Activated B cell treated with CpG ODN at 0.5 μM for 24 hours (primary cell): ENCODE measurements around the gene TMC6. TPM values are rescaled to one million over a fixed set of nuclear protein-coding genes. Genes with fewer than 3 reads are reported as not detected.
A peak's percentile ranks its signal among the peaks of the same experiment; 100 is the strongest.

Source experiments
- ATAC-seq: fragments of 200-7000 bp; cut with Tn5 transposase; one replicate; pipeline ENCODE4 v1.10.0; 2021; ENCODE audit warnings: low read depth, mild to moderate bottlenecking, moderate library complexity
- CTCF ChIA-PET: fragments of 350-600 bp; sonication (Branson Sonifier 250); formaldehyde crosslinking; loops from one replicate; lab custom pipeline; 2021; ENCODE audit warnings: antibody characterized with exemption; lab: Charles Lee
- POLR2A ChIA-PET: fragments of 350-600 bp; sonication (Branson Sonifier 250); formaldehyde crosslinking; loops from one replicate; lab custom pipeline; 2021; ENCODE audit warnings: antibody characterized with exemption; lab: Charles Lee
- DNase-seq: peaks from one replicate; pipeline ENCODE4 v3.0.0; 2022
- H3K27ac Mint-ChIP-seq: one replicate; pipeline ENCODE4 v1.8.0; 2020; ENCODE audit warnings: mixed read lengths
- H3K27me3 Mint-ChIP-seq: one replicate; pipeline ENCODE4 v1.8.0; 2021; ENCODE audit warnings: mixed read lengths
- H3K36me3 Mint-ChIP-seq: one replicate; pipeline ENCODE4 v1.8.0; 2021; ENCODE audit warnings: low read depth, mixed read lengths
- H3K4me1 Mint-ChIP-seq: one replicate; pipeline ENCODE4 v1.8.0; 2021; ENCODE audit warnings: mixed read lengths
- H3K4me3 Mint-ChIP-seq: one replicate; pipeline ENCODE4 v1.8.0; 2020; ENCODE audit warnings: mild to moderate bottlenecking, mixed read lengths
- H3K9me3 Mint-ChIP-seq: one replicate; pipeline ENCODE4 v1.8.0; 2020; ENCODE audit warnings: mixed read lengths
- intact Hi-C: fragments of 100-400 bp; cut with micrococcal nuclease; formaldehyde crosslinking; loops from one replicate; pipeline ENCODE4 v1.15.1; 2024
- total RNA-seq: library from RNA; stranded (reverse); gene quantifications from 2 replicates; pipeline ENCODE4 v1.2.3, GENCODE V29; 2022
- TF ChIP-seq, protein P1 (sequence below): fragments of 200-600 bp; IDR thresholded peaks from one replicate; pipeline ENCODE4 v1.8.0; 2022; ENCODE audit warnings: antibody characterized with exemption, mild to moderate bottlenecking

The TMC6 gene
- total RNA-seq, 1 donor from 2014 or later, result 896 TPM

DNA sequence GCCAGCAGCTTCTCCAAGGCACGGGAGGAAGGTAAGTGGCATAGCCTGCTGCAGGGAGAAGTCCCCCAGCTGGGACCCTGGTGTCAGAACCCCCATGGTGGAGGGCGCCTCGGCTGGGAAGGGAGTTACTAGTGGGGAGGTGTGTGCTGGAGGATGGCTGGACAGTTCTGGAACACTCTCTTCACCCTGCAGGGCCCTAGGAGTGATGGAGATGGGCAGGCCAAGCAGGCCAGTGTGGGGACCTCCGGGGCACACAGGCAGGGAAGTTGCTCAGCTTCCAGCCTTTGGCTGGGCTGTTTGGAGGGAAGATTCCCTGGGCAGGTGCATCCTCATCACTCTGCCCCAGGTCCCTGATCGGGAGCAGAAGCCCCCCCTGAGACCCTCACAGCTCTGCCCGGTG, 18.3 kb upstream of the TMC6 start:
- Mint-ChIP-seq H3K9me3 (no peaks in the 10 kb centered on the region), H3K4me3 (no peak overlapping the region), H3K36me3 (peaks cover 8% of the 10 kb centered on the region), H3K27me3 (no peaks in the 10 kb centered on the region), H3K27ac (peak overlapping the region; percentile 94), H3K4me1 (peaks cover 87% of the 10 kb centered on the region)
- DNase-seq, result no peak
- ChIA-PET CTCF (interaction anchor here (0.8 to 2.6 kb wide), 3 partner anchors 9 to 30 kb away, joined by 4 to 13 read pairs (median 4); no protein-coding TSS in a partner anchor), POLR2A (interaction anchor here (1.4 to 48.2 kb wide), 3 partner anchors 15 to 31 kb away, joined by 4 to 2404 read pairs (median 1040); partner anchors contain the start of genes AFMID, SYNGR2, TK1 and TMC6)
- TF ChIP-seq, protein P1, sequence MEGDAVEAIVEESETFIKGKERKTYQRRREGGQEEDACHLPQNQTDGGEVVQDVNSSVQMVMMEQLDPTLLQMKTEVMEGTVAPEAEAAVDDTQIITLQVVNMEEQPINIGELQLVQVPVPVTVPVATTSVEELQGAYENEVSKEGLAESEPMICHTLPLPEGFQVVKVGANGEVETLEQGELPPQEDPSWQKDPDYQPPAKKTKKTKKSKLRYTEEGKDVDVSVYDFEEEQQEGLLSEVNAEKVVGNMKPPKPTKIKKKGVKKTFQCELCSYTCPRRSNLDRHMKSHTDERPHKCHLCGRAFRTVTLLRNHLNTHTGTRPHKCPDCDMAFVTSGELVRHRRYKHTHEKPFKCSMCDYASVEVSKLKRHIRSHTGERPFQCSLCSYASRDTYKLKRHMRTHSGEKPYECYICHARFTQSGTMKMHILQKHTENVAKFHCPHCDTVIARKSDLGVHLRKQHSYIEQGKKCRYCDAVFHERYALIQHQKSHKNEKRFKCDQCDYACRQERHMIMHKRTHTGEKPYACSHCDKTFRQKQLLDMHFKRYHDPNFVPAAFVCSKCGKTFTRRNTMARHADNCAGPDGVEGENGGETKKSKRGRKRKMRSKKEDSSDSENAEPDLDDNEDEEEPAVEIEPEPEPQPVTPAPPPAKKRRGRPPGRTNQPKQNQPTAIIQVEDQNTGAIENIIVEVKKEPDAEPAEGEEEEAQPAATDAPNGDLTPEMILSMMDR, result no peak
- intact Hi-C loops, result loop anchor here (1.0 to 10.0 kb wide), 3 partner anchors 8 to 628 kb away; no protein-coding TSS in a partner anchor
- ATAC-seq, result no peak

DNA sequence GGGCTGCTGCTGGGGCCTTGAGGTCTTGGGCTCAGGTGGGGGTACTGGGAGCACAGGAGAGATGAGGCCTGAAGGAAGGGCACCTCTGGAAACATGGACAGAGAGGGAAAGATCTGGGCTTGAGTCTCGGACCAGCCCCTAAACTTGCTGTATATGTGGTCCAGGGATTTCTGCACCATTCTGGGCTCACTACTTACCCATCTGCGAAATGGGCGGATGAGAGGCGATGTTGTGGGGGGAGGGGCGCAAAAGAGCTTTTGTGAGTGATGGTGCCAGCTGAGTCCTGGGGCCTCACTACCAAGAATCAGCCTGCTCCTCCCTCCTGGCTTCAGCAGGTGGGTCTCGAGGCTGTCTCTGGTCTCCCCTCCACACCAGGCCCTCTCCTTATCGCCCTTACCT, 17.9 kb upstream of the TMC6 start:
- ChIA-PET POLR2A (interaction anchor here (30.5 to 48.2 kb wide), 2 partner anchors 15 to 27 kb away, joined by 1040 to 2404 read pairs; partner anchors contain the start of genes AFMID, SYNGR2, TK1 and TMC6), CTCF (interaction anchor here (0.8 to 2.6 kb wide), 2 partner anchors 9 to 30 kb away, joined by 4 to 13 read pairs; no protein-coding TSS in a partner anchor)
- Mint-ChIP-seq H3K27me3 (no peaks in the 10 kb centered on the region), H3K36me3 (peaks cover 10% of the 10 kb centered on the region), H3K4me3 (no peak overlapping the region), H3K9me3 (no peaks in the 10 kb centered on the region), H3K4me1 (peaks cover 87% of the 10 kb centered on the region), H3K27ac (peak overlapping the region; percentile 94)
- TF ChIP-seq, protein P1, result no peak
- intact Hi-C loops, result loop anchor here (10.0 kb wide), 1 partner anchor 628 kb away; no protein-coding TSS in a partner anchor
- no peak for ATAC-seq
- DNase-seq, result no peak

DNA sequence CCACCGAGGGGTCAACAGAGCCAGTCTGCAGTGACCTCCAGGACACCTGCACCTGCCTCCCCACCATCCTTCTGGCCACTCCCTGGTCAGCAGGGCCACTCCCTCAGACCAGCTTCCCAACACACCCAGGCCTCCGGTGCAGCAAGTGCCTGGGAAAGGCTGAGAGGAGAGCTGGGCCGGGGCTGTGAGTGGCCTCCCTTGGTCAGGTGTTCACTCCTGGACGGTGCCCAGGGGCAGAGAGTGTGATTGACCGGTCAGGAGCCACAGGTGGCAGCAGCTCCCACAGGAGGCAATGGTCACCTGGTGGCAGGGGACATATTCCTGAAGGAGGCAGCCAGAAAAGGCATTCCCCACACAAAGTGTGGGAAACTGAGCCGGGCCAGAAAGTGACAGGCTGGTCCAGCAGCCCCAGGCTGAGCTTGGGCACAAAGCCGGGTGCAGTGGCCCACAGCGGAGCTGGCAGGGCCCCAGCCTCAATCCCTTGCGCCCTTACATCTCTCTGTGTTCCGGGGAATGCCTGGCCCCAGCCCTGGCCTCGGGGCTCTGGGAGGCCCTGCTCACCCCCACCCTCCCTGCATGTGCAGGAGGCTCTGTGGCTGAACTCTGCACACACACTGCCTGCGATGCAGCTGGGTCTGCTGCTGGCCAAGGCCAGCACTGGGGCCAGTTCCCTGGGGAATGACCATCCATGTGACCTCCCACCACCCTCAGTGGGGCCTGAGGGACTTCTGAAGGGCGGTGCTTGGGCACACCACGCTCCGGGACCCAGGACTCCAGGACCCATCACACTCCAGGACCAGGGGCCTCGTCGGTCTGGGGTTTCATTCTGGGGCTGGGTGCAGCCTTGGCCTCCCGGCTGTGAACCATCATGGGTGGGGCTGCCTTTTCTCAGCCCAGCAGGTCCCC, 16.4 kb upstream of the TMC6 start:
- ChIA-PET CTCF (interaction anchor here (0.8 to 1.0 kb wide), 2 partner anchors 8 to 17 kb away, joined by 3 read pairs; partner anchors contain the start of gene TMC6), POLR2A (interaction anchor here (28.6 to 48.2 kb wide), 3 partner anchors 3 to 29 kb away, joined by 1040 to 2404 read pairs (median 1040); partner anchors contain the start of genes AFMID, C17orf99, SYNGR2 and TK1)
- no peaks in the 10 kb centered on the region for H3K27me3 Mint-ChIP-seq
- peaks cover 86% of the 10 kb centered on the region for H3K4me1 Mint-ChIP-seq
- TF ChIP-seq, protein P1, result no peak
- no peaks in the 10 kb centered on the region for H3K9me3 Mint-ChIP-seq
- H3K36me3 Mint-ChIP-seq, result peaks cover 16% of the 10 kb centered on the region
- no peak overlapping the region for H3K4me3 Mint-ChIP-seq
- H3K27ac Mint-ChIP-seq, result peak overlapping the region; percentile 83
- no peak for DNase-seq
- ATAC-seq, result no peak
- intact Hi-C loops, result loop anchor here (10.0 kb wide), 1 partner anchor 630 kb away; no protein-coding TSS in a partner anchor

DNA sequence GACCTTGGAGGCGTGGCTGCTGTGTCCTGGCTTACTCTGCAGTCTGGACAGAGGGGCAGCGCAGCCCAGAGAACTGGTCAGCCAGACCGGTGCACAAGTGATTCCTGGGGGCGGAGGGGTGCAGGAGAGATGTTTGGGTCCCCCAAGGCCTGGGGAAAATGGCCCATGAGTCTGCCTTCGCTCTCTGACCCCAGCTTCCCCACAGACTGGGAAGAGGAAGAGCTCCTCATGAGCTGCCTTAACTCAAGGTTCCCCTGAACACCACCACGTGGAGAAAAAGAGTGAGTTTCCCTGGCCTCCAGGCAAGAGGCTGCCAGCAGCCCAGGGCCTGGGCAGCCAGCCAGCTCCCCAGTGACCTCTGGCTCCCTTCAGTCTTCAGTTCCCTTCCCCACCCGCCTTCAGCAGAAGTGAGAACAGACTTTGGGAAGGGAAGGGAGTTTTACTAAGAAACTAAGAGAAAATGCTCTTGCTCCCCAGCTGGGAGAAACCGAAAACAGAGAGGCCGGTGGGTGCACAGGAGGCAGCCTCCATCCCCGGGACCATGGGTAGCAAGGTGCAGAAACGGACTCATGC, 15.7 kb upstream of the TMC6 start:
- no peaks in the 10 kb centered on the region for H3K27me3 Mint-ChIP-seq
- DNase-seq (no peak), ATAC-seq (no peak)
- TF ChIP-seq, protein P1, result no peak
- POLR2A ChIA-PET, result interaction anchor here (28.6 to 48.2 kb wide), 3 partner anchors 3 to 29 kb away, joined by 1040 to 2404 read pairs (median 1040); partner anchors contain the start of genes AFMID, C17orf99, SYNGR2 and TK1
- H3K4me3 Mint-ChIP-seq, result no peak overlapping the region
- CTCF ChIA-PET, result interaction anchor here (0.8 to 1.0 kb wide), 3 partner anchors 9 to 16 kb away, joined by 3 read pairs; partner anchors contain the start of gene TMC6
- no peaks in the 10 kb centered on the region for H3K9me3 Mint-ChIP-seq
- intact Hi-C loops, result loop anchor here (10.0 kb wide), 1 partner anchor 631 kb away; no protein-coding TSS in a partner anchor
- H3K36me3 Mint-ChIP-seq, result peaks cover 17% of the 10 kb centered on the region
- peak overlapping the region; percentile 83 for H3K27ac Mint-ChIP-seq
- peaks cover 88% of the 10 kb centered on the region for H3K4me1 Mint-ChIP-seq
